Uterus (tissue), 2 donors: ENCODE results near the gene GATD1.

Experiments
- CTCF ChIP-seq, 4 experiments: fragments of 200-600 bp in 2 of 4; fragments of 450-650 bp in 2 of 4; sonication (generic) in 2 of 4; IDR thresholded peaks; one replicate each; pipeline ENCODE4 v1.5.1; 2016 to 2019; ENCODE audit warnings: antibody characterized with exemption in 4 of 4, mild to moderate bottlenecking in 2 of 4, moderate library complexity in 1 of 4
- POLR2A ChIP-seq, 2 donors: fragments of 450-650 bp; IDR thresholded peaks; one replicate each; pipeline ENCODE4 v1.6.1; 2016; ENCODE audit warnings: antibody characterized with exemption in 2 of 2, mild to moderate bottlenecking in 1 of 2, moderate library complexity in 1 of 2

DNA sequence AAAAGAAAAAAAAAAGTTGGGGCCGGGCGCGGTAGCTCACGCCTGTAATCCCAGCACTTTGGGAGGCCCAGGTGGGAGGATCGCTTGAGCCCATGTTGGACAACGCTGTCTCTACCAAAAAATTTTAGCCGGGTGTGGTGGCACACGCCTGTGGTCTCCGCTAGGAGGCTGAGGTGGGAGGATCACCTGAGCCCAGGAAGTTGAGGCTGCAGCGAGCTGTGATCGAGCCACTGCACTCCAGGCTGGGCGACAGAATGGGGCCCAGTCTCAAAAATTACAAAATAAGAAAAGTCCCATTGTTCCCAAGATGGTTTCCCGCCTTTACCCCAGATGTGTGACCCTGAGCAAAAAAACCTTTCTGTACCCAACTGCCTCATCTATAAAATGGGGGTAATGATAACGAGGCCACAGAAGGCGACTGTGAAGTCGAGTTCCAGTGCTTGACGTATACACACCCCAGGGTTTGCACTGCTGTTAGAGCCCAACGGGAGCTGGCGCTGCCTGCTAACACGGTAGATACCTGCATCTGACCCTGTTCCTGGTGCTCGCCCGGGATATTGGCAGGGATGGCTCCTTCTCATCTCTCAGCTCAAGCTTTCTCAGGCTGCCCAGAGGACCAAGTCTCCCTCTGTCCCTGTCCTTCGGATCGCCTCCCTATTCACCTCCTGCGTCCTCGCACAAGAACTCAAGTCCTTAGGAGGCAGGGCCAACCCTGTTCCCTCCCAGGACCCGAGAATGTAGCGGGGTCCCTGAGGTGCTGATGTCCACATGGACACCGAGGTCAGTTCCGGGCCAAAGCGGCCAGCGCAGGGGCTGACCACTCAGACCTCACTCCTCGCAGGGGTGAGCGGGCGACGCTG is 31.4 kb upstream of the GATD1 start:
- TF ChIP-seq CTCF (IDR thresholded peaks at IDR 0.05) (no peak), POLR2A (IDR thresholded peaks at IDR 0.05) (no peak)
